ENCODE results near the gene TMEM14A. TPM values are rescaled to one million over a fixed set of nuclear protein-coding genes. Genes with fewer than 3 reads are reported as not detected.

TMEM14A gene
- polyA plus RNA-seq, 1 donor (not counting 4 experiments of a cell fraction or from before 2014, with no cell fraction given) = 44.2 TPM

- Histone ChIP-seq H3K36me3 (ENCODE audit: control insufficient read depth in 2 of 2, extremely low read depth in 1 of 2, insufficient read depth in 2 of 2, low read length in 2 of 2) (peaks cover 0 to 4% of the 10 kb centered on the region in 2 experiments), H3K9ac (ENCODE audit: control insufficient read depth, extremely low read depth, insufficient read depth, low read length) (no peak overlapping the region), H3K9me1 (ENCODE audit: control insufficient read depth, extremely low read depth, insufficient read depth, low read length) (no peaks in the 10 kb centered on the region), H3K79me2 (ENCODE audit: control insufficient read depth, insufficient read depth, low read length) (no peaks in the 10 kb centered on the region), H3K4me2 (ENCODE audit: control insufficient read depth, extremely low read depth, insufficient read depth, low read depth, low read length) (no peak overlapping the region), H3K4me1 (ENCODE audit: control insufficient read depth, extremely low read depth, insufficient read depth, low read length) (no peaks in the 10 kb centered on the region), H2AFZ (ENCODE audit: control insufficient read depth, low read length) (no peak overlapping the region), H3K9me3 (ENCODE audit: control insufficient read depth, low read depth, low read length) (no peaks in the 10 kb centered on the region), H4K20me1 (ENCODE audit: control insufficient read depth, extremely low read depth, insufficient read depth, low read length) (no peaks in the 10 kb centered on the region), H3K27me3 (ENCODE audit: control insufficient read depth, extremely low read depth, insufficient read depth, low read length) (no peaks in the 10 kb centered on the region), H3K4me3 (ENCODE audit: control insufficient read depth in 2 of 3, extremely low read depth in 1 of 3, insufficient read depth in 2 of 3, low read depth in 1 of 3, low read length in 3 of 3) (no peak overlapping the region), H3K27ac (ENCODE audit: control insufficient read depth, insufficient read depth, low read length) (no peak overlapping the region)
- dilution Hi-C loops (cut with MboI; ENCODE audit: extremely low pct_ligation_motif_present, low sequenced_read_pairs) = no loop called here
- FAIRE-seq (no peak), DNase-seq (ENCODE audit: low read depth, low spot score) (no peak)
- TF ChIP-seq CTCF (optimal IDR thresholded peaks at IDR 0.05 in 1 of 3, IDR thresholded peaks at IDR 0.05 in 1 of 3, conservative IDR thresholded peaks at IDR 0.05 in 1 of 3; ENCODE audit: extremely low read depth in 1 of 3, insufficient read depth in 2 of 3, low read length in 3 of 3) = no peak
- TF ChIP-seq EZH2 (IDR thresholded peaks at IDR 0.05; ENCODE audit: low read length) = no peak
Observed at GRCh38 chr6:52681416-52681815, 10.5 kb downstream of the TMEM14A start.

GRCh38 chr6:52686878-52687699, 16.2 kb downstream of the TMEM14A start:
- Histone ChIP-seq H2AFZ (ENCODE audit: control insufficient read depth, low read length) (no peak overlapping the region), H3K4me1 (ENCODE audit: control insufficient read depth, extremely low read depth, insufficient read depth, low read length) (no peaks in the 10 kb centered on the region), H3K79me2 (ENCODE audit: control insufficient read depth, insufficient read depth, low read length) (no peaks in the 10 kb centered on the region), H3K9me3 (ENCODE audit: control insufficient read depth, low read depth, low read length) (no peaks in the 10 kb centered on the region), H3K36me3 (ENCODE audit: control insufficient read depth in 2 of 2, extremely low read depth in 1 of 2, insufficient read depth in 2 of 2, low read length in 2 of 2) (no peaks in the 10 kb centered on the region), H3K27ac (ENCODE audit: control insufficient read depth, insufficient read depth, low read length) (no peak overlapping the region), H3K4me2 (ENCODE audit: control insufficient read depth, extremely low read depth, insufficient read depth, low read depth, low read length) (no peak overlapping the region), H4K20me1 (ENCODE audit: control insufficient read depth, extremely low read depth, insufficient read depth, low read length) (no peaks in the 10 kb centered on the region), H3K9me1 (ENCODE audit: control insufficient read depth, extremely low read depth, insufficient read depth, low read length) (no peaks in the 10 kb centered on the region), H3K4me3 (ENCODE audit: control insufficient read depth in 2 of 3, extremely low read depth in 1 of 3, insufficient read depth in 2 of 3, low read depth in 1 of 3, low read length in 3 of 3) (no peak overlapping the region), H3K27me3 (ENCODE audit: control insufficient read depth, extremely low read depth, insufficient read depth, low read length) (no peaks in the 10 kb centered on the region), H3K9ac (ENCODE audit: control insufficient read depth, extremely low read depth, insufficient read depth, low read length) (no peak overlapping the region)
- no peak for TF ChIP-seq CTCF (optimal IDR thresholded peaks at IDR 0.05 in 1 of 3, IDR thresholded peaks at IDR 0.05 in 1 of 3, conservative IDR thresholded peaks at IDR 0.05 in 1 of 3; ENCODE audit: extremely low read depth in 1 of 3, insufficient read depth in 2 of 3, low read length in 3 of 3)
- TF ChIP-seq EZH2 (IDR thresholded peaks at IDR 0.05; ENCODE audit: low read length) = no peak
- no peak for DNase-seq (ENCODE audit: low read depth, low spot score)
- no peak for FAIRE-seq
- dilution Hi-C loops (cut with MboI; ENCODE audit: extremely low pct_ligation_motif_present, low sequenced_read_pairs) = no loop called here

All from keratinocyte (primary cell).